GM06990 (cell line): Measurements from ENCODE around the gene SLC16A3.

Experiments
- DNase-seq: peaks from one replicate; pipeline ENCODE4 v3.0.0-alpha.2; 2011; ENCODE audit not compliant: insufficient read length; ENCODE audit errors: extremely low read depth
- H3K27me3 ChIP-seq: replicated peaks from 2 replicates; pipeline ENCODE4 v1.6.0; 2011; ENCODE audit warnings: low read length; ENCODE audit not compliant: control insufficient read depth, insufficient read depth
- H3K36me3 ChIP-seq: 2 replicates; pipeline ENCODE4 v1.5.1; 2011; ENCODE audit warnings: low read length; ENCODE audit not compliant: control insufficient read depth, insufficient read depth
- H3K4me3 ChIP-seq: replicated peaks from 2 replicates; pipeline ENCODE4 v1.5.1; 2011; ENCODE audit warnings: low read depth, mild to moderate bottlenecking, control low read depth, low read length
- CTCF ChIP-seq: IDR thresholded peaks from 2 replicates; pipeline ENCODE4 v1.5.1; 2011; ENCODE audit warnings: low read length, control low read depth, mild to moderate bottlenecking, inconsistent platforms; ENCODE audit not compliant: insufficient read depth, poor library complexity, severe bottlenecking

SLC16A3 gene

GRCh38 chr17:82212331-82213250 lies 16.3 kb upstream of the SLC16A3 start, which contains the start of gene CCDC57:
Gene CCDC57, minus strand, starts transcription at chr17:82212842. Its CDS starts 10,898 bp downstream, at chr17:82201944.
- H3K27me3 ChIP-seq: no peaks in the 10 kb centered on the region
- peak within 1 kb of the TSS; percentile 79 for H3K4me3 ChIP-seq
- TF ChIP-seq CTCF: no peak
- H3K36me3 ChIP-seq: no peaks in the 10 kb centered on the region
- peak; percentile 89 for DNase-seq

- Histone ChIP-seq H3K27me3 (no peaks in the 10 kb centered on the region), H3K4me3 (peak overlapping the region; percentile 79), H3K36me3 (no peaks in the 10 kb centered on the region)
- DNase-seq: peak; percentile 60
- no peak for TF ChIP-seq CTCF
These were observed 15.4 kb upstream of the SLC16A3 start for GRCh38 chr17:82213251-82214011.

- Histone ChIP-seq H3K36me3 (no peaks in the 10 kb centered on the region), H3K27me3 (no peaks in the 10 kb centered on the region), H3K4me3 (no peak overlapping the region)
- TF ChIP-seq CTCF: no peak
- no peak for DNase-seq
These were observed 14.7 kb upstream of the SLC16A3 start for GRCh38 chr17:82214012-82214628.

GRCh38 chr17:82215095-82215971 lies 13.5 kb upstream of the SLC16A3 start:
- H3K36me3 ChIP-seq: no peaks in the 10 kb centered on the region
- TF ChIP-seq CTCF: no peak
- no peak overlapping the region for H3K4me3 ChIP-seq
- no peaks in the 10 kb centered on the region for H3K27me3 ChIP-seq
- DNase-seq: no peak

GRCh38 chr17:82215972-82216300 lies 12.9 kb upstream of the SLC16A3 start:
- DNase-seq: no peak
- TF ChIP-seq CTCF: no peak
- H3K4me3 ChIP-seq: no peak overlapping the region
- H3K27me3 ChIP-seq: no peaks in the 10 kb centered on the region
- no peaks in the 10 kb centered on the region for H3K36me3 ChIP-seq
